Measurements from ENCODE around the gene INTS13.
"Not testable (repeated sequence)": the region's sequence is repeated elsewhere in the genome, so short reads cannot be mapped to it uniquely, and the experiment has no call there.

The INTS13 gene

DNA sequence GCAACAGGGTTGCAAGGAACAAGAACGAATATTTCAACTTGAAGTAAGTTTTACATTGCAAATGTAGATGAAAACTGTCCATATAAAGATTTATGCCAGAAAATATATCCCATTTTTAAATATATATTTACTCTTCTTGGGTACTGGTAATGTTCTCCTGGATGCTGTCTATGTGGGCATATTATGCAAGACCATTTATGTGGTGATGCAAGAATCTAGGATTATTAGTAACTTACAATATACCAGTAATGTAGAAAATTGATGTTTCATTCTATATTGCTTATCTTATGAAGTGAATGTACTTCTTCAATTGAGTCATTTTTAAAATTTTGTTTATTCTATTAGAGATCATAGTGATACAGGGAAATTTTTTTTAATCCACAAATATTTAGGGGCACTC, 25.6 kb upstream of the INTS13 start:
- DNase-seq (ENCODE audit: low read depth, low spot score) = no peak
- no peak overlapping the region for H3K4me3 ChIP-seq
- H3K36me3 ChIP-seq (ENCODE audit: insufficient read depth, low read length) = peaks cover 45% of the 10 kb centered on the region
- peak overlapping the region; percentile 29 for H3K9ac ChIP-seq (ENCODE audit: insufficient read length)
- H3K27ac ChIP-seq = peak overlapping the region; percentile 72
- H3K9me3 ChIP-seq (ENCODE audit: low read depth, low read length) = no peaks in the 10 kb centered on the region
- TF ChIP-seq EZH2 (IDR thresholded peaks at IDR 0.05) (no peak), POLR2AphosphoS5 (IDR thresholded peaks at IDR 0.05; ENCODE audit: borderline replicate concordance, low read depth, low read length) (no peak), FOXP2 (optimal IDR thresholded peaks at IDR 0.05; ENCODE audit: control extremely low read depth, extremely low read length, insufficient read depth) (no peak)

DNA sequence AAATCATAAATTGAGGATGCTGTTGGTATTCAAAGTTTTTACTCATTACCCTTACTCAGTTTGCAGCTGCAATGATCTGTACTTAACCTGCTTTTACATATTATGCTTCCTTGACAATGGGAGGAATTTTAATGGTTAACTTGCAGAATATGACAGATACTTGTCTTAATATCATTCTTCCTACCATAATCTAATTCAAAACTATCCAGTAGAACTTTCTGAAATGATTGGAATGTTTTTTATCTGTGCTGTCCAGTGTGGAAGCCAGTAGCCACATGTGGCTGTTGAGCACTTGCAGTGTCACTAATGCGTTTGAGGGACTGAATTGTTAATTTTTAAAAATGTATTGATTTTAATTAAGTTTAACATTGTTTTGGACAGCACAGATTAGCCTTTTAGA, 24.0 kb upstream of the INTS13 start:
- Histone ChIP-seq H3K36me3 (ENCODE audit: insufficient read depth, low read length) (peaks cover 49% of the 10 kb centered on the region), H3K27ac (no peak overlapping the region), H3K9me3 (ENCODE audit: low read depth, low read length) (no peaks in the 10 kb centered on the region), H3K4me3 (no peak overlapping the region), H3K9ac (ENCODE audit: insufficient read length) (no peak overlapping the region)
- DNase-seq (ENCODE audit: low read depth, low spot score) = no peak
- no peak for TF ChIP-seq FOXP2 (optimal IDR thresholded peaks at IDR 0.05; ENCODE audit: control extremely low read depth, extremely low read length, insufficient read depth)
- TF ChIP-seq EZH2 (IDR thresholded peaks at IDR 0.05) = no peak
- no peak for TF ChIP-seq POLR2AphosphoS5 (IDR thresholded peaks at IDR 0.05; ENCODE audit: borderline replicate concordance, low read depth, low read length)

DNA sequence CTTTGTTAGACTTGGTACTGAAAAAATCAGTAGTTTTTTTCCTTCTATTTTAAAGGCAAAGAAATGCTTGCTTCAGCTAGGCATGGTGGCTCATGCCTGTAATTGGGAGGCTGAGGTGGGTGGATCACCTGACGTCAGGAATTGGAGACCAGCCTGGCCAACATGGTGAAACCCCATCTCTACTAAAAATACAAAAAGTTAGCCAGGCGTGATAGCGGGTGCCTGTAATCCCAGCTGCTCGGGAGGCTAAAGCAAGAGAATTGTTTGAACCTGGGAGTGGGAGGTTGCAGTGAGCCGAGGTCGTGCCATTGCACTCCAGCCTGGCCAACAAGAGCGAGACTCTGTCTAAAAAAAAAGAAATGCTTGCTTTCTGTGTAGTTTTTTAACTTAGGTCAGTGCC, 23.6 kb upstream of the INTS13 start:
- H3K9ac ChIP-seq (ENCODE audit: insufficient read length); H3K9me3 ChIP-seq (ENCODE audit: low read depth, low read length); H3K27ac ChIP-seq; DNase-seq (ENCODE audit: low read depth, low spot score); H3K4me3 ChIP-seq: not testable (repeated sequence)
- peaks cover 49% of the 10 kb centered on the region for H3K36me3 ChIP-seq (ENCODE audit: insufficient read depth, low read length)

DNA sequence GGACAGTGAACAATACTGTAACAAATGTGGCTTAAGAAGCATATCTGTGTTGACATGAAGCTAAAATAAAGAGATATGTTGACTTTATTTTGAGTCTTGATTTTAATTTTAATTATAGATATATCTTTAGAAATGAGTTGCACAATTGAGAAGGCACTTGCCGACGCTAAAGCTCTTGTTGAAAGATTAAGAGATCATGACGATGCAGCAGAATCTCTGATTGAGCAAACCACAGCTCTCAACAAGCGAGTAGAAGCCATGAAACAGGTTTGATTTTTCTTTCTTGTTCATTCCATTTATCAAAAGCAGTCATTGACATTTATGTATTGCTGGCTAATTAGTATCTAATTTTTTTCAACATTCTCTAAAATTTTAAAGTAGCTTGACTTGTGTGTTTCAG, 16.2 kb upstream of the INTS13 start:
- TF ChIP-seq FOXP2 (optimal IDR thresholded peaks at IDR 0.05; ENCODE audit: control extremely low read depth, extremely low read length, insufficient read depth) = no peak
- TF ChIP-seq POLR2AphosphoS5 (IDR thresholded peaks at IDR 0.05; ENCODE audit: borderline replicate concordance, low read depth, low read length) = no peak
- TF ChIP-seq EZH2 (IDR thresholded peaks at IDR 0.05) = no peak

DNA sequence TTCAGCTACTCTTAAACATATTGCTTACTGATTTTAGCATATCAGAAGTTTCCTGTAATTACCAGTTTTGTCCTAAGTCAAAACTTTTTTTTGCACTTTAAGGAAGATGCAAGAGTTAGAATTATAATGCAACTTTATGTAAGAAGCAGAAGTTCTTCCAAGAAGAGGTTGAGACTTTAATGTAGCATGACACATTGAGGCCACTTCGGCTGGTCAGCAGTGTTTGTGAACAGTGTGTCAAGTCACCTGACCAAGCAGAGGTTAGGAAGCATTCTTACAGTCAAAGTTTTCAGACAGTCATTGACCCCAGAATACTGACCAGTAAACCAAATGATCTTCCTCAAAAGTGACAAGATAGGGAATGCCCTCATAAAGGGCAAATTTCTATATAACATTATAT, 15.7 kb upstream of the INTS13 start:
- no peak for TF ChIP-seq POLR2AphosphoS5 (IDR thresholded peaks at IDR 0.05; ENCODE audit: borderline replicate concordance, low read depth, low read length)
- no peak for TF ChIP-seq EZH2 (IDR thresholded peaks at IDR 0.05)
- no peak for TF ChIP-seq FOXP2 (optimal IDR thresholded peaks at IDR 0.05; ENCODE audit: control extremely low read depth, extremely low read length, insufficient read depth)
- peaks cover 27% of the 10 kb centered on the region for H3K36me3 ChIP-seq (ENCODE audit: insufficient read depth, low read length)
- H3K4me3 ChIP-seq = 0 out of 2 replicates have a peak overlapping the region, but pooled peaks have one; percentile 6

More for the DNA sequence above, 16.2 kb upstream of the INTS13 start:
- DNase-seq (ENCODE audit: low read depth, low spot score) = no peak
- Histone ChIP-seq H3K36me3 (ENCODE audit: insufficient read depth, low read length) (peaks cover 25% of the 10 kb centered on the region), H3K4me3 (0 out of 2 replicates have a peak overlapping the region, but pooled peaks have one; percentile 6), H3K9me3 (ENCODE audit: low read depth, low read length) (no peaks in the 10 kb centered on the region), H3K9ac (ENCODE audit: insufficient read length) (no peak overlapping the region), H3K27ac (no peak overlapping the region)

DNA sequence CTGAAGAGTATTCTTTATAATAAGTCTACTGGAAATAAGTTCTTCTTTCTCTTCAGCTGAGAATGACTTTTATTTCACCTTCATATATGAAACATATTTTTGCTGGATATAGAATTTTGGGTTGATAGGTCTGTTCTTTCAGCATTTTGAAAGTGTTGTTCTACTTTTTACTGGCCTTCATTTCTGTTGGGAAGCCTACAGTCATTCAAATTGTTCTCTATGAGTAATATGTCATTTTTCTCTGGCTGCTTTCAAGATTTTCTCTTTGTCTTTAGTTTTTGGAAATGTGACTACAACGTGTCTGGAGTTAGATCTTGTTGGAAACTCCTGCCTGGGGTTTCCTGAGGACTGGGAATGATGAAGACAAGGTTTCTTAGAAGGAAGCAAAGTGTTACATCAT, 10.5 kb upstream of the INTS13 start:
- Histone ChIP-seq H3K9ac (ENCODE audit: insufficient read length) (no peak overlapping the region), H3K27ac (no peak overlapping the region), H3K4me3 (no peak overlapping the region), H3K36me3 (ENCODE audit: insufficient read depth, low read length) (peaks cover 8% of the 10 kb centered on the region; the same call in 1 of the 2 replicates), H3K9me3 (ENCODE audit: low read depth, low read length) (peaks cover 11% of the 10 kb centered on the region; the same call in 1 of the 2 replicates)
- no peak for TF ChIP-seq EZH2 (IDR thresholded peaks at IDR 0.05)
- TF ChIP-seq POLR2AphosphoS5 (IDR thresholded peaks at IDR 0.05; ENCODE audit: borderline replicate concordance, low read depth, low read length) = no peak
- no peak for TF ChIP-seq FOXP2 (optimal IDR thresholded peaks at IDR 0.05; ENCODE audit: control extremely low read depth, extremely low read length, insufficient read depth)
- DNase-seq (ENCODE audit: low read depth, low spot score) = no peak

More for the DNA sequence above, 15.7 kb upstream of the INTS13 start:
- Histone ChIP-seq H3K27ac (no peak overlapping the region), H3K9ac (ENCODE audit: insufficient read length) (no peak overlapping the region), H3K9me3 (ENCODE audit: low read depth, low read length) (peaks cover 4% of the 10 kb centered on the region; the same call in 1 of the 2 replicates)
- no peak for DNase-seq (ENCODE audit: low read depth, low spot score)

DNA sequence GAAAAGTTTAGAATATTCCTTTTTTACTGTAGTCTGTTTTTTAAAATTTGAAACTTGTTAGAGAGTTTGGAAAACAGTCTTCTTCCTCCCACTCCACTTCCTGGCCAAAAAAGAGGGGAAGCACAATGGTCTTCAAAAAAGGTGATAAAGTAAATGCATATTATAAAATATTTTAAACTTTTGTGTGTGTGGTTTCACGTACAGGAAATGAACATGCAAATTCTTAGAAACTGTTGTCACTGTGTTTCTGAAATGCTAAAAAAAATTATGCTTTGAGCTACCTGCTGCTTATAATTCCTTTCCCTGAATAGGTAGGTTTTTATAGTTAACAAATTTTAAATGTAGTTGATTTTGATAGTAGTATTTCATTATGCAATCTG, 3.4 kb upstream of the INTS13 start:
- H3K9me3 ChIP-seq (ENCODE audit: low read depth, low read length) = no peaks in the 10 kb centered on the region
- H3K27ac ChIP-seq = peak overlapping the region; percentile 33; the same call in 1 of the 2 replicates
- H3K9ac ChIP-seq (ENCODE audit: insufficient read length) = peak overlapping the region; percentile 95
- H3K4me3 ChIP-seq = peak overlapping the region; percentile 91; the same call in 1 of the 2 replicates
- no peaks in the 10 kb centered on the region for H3K36me3 ChIP-seq (ENCODE audit: insufficient read depth, low read length)
- no peak for DNase-seq (ENCODE audit: low read depth, low spot score)
- TF ChIP-seq POLR2AphosphoS5 (IDR thresholded peaks at IDR 0.05; ENCODE audit: borderline replicate concordance, low read depth, low read length) (no peak), FOXP2 (optimal IDR thresholded peaks at IDR 0.05; ENCODE audit: control extremely low read depth, extremely low read length, insufficient read depth) (no peak), EZH2 (IDR thresholded peaks at IDR 0.05) (no peak)

DNA sequence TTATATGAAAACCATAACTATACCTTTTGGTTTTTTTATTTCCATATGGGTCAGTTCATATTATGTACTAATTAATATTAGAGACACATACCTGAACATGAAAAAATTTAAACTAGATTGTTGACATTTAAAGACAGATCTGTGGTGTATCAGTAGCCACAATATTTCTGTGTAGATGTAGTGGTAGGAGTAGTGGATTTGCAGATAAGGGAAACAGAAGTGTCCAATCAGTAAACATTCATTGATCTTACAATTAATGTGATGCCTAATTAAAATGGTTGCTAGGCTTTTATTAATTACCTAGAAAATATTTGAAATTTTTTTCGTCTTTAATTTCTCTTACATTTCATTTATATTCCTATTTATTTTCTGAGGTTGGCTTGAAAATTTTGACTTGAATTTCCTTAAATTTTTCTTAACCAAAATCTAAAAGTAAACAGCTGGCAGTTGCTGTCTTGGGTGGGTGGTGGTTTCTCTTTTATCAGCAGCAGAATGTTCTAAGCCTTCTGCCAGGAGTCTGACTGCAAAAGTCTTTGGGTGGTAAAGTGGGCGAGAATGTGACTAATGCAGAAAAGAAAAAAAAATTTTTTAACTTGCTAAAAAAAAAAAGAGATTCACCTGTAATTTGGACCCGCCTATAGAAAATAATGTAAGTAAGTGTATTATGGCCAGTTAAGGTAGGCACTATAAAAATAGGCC, 2.9 kb upstream of the INTS13 start:
- no peak for DNase-seq (ENCODE audit: low read depth, low spot score)
- Histone ChIP-seq H3K27ac (peak overlapping the region; percentile 33; the same call in 1 of the 2 replicates), H3K9me3 (ENCODE audit: low read depth, low read length) (no peaks in the 10 kb centered on the region), H3K4me3 (peak overlapping the region; percentile 91), H3K9ac (ENCODE audit: insufficient read length) (peak overlapping the region; percentile 95), H3K36me3 (ENCODE audit: insufficient read depth, low read length) (no peaks in the 10 kb centered on the region)
- no peak for TF ChIP-seq FOXP2 (optimal IDR thresholded peaks at IDR 0.05; ENCODE audit: control extremely low read depth, extremely low read length, insufficient read depth)
- TF ChIP-seq POLR2AphosphoS5 (IDR thresholded peaks at IDR 0.05; ENCODE audit: borderline replicate concordance, low read depth, low read length) = no peak
- TF ChIP-seq EZH2 (IDR thresholded peaks at IDR 0.05) = no peak

DNA sequence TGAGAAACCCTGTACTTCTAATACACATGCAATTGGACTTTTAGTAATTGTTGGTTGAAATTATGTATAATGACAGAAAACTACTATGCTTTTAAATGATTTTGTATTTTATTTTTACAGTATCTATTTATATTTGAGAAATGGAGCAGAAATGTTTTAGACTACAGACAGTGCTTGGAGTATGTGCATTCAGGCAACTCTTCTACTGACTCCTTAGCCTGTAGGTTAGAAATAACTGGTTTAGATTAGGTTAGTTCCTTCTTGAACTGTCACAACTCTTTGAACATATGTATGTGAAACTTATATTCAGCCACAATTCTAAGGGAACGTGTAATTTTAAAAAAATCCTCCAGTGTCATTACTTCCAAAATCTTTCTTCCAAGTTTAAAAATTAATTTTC, 2.2 kb upstream of the INTS13 start:
- Histone ChIP-seq H3K27ac (no peak overlapping the region), H3K4me3 (peak overlapping the region; percentile 91), H3K36me3 (ENCODE audit: insufficient read depth, low read length) (no peaks in the 10 kb centered on the region), H3K9me3 (ENCODE audit: low read depth, low read length) (no peaks in the 10 kb centered on the region), H3K9ac (ENCODE audit: insufficient read length) (peak overlapping the region; percentile 95)
- DNase-seq (ENCODE audit: low read depth, low spot score) = no peak
- TF ChIP-seq EZH2 (IDR thresholded peaks at IDR 0.05) = no peak
- TF ChIP-seq POLR2AphosphoS5 (IDR thresholded peaks at IDR 0.05; ENCODE audit: borderline replicate concordance, low read depth, low read length) = no peak
- TF ChIP-seq FOXP2 (optimal IDR thresholded peaks at IDR 0.05; ENCODE audit: control extremely low read depth, extremely low read length, insufficient read depth) = no peak
